GM12878 (cell line): ENCODE results near the gene C1QTNF5. TPM values are rescaled to one million over a fixed set of nuclear protein-coding genes. Genes with fewer than 3 reads are reported as not detected.

ENCODE experiments used
- ASH2L ChIP-seq: fragments of 300-600, 200-600 bp; sonication (generic); IDR thresholded peaks from 2 replicates; pipeline ENCODE4 v1.6.1; 2017; ENCODE audit warnings: low read depth, mild to moderate bottlenecking, borderline replicate concordance
- ATF3 ChIP-seq: IDR thresholded peaks from 2 replicates; pipeline ENCODE4 v1.6.1; 2011; ENCODE audit warnings: low read depth, mild to moderate bottlenecking, low read length, moderate library complexity, borderline replicate concordance; ENCODE audit errors: extremely low read depth
- ATF7 ChIP-seq: fragments of 450-650 bp; IDR thresholded peaks from 2 replicates; pipeline ENCODE4 v1.6.1; 2016; ENCODE audit warnings: low read depth, mild to moderate bottlenecking
- CBFB ChIP-seq: IDR thresholded peaks from 2 replicates; pipeline ENCODE4 v1.6.1; 2016; ENCODE audit warnings: antibody characterized with exemption, low read depth
- DPF2 ChIP-seq: fragments of 450-650 bp; IDR thresholded peaks from 2 replicates; pipeline ENCODE4 v1.6.1; 2017; ENCODE audit warnings: mild to moderate bottlenecking
- EGR1 ChIP-seq, 2 experiments: IDR thresholded peaks; 1 replicate in 1 of 2; 2 replicates in 1 of 2; pipeline ENCODE4 v1.6.1; 2011 to 2012; ENCODE audit warnings: low read depth in 2 of 2, low read length in 2 of 2, borderline replicate concordance in 1 of 2, mild to moderate bottlenecking in 1 of 2, moderate library complexity in 1 of 2
- EP300 ChIP-seq, 2 experiments: fragments of 150-350 bp in 1 of 2; IDR thresholded peaks; 2 replicates each; pipeline ENCODE4 v1.6.1; 2011 to 2012; ENCODE audit warnings: low read depth in 2 of 2, low read length in 2 of 2, borderline replicate concordance in 1 of 2, improper control_type of control experiment in 1 of 2, inconsistent platforms in 1 of 2; ENCODE audit not compliant: control insufficient read depth in 1 of 2
- FOXK2 ChIP-seq: fragments of 450-650 bp; IDR thresholded peaks from 2 replicates; pipeline ENCODE4 v1.6.1; 2017; ENCODE audit warnings: mild to moderate bottlenecking, moderate library complexity
- HDGF ChIP-seq: fragments of 450-650 bp; IDR thresholded peaks from 2 replicates; pipeline ENCODE4 v1.6.1; 2016; ENCODE audit warnings: antibody characterized with exemption
- JUND ChIP-seq: IDR thresholded peaks from 2 replicates; pipeline ENCODE4 v1.6.1; 2012; ENCODE audit warnings: low read depth, mild to moderate bottlenecking, low read length, improper control_type of control experiment, moderate library complexity
- MAX ChIP-seq: IDR thresholded peaks from 2 replicates; pipeline ENCODE4 v1.6.1; 2012; ENCODE audit warnings: low read depth, low read length, improper control_type of control experiment
- NFYB ChIP-seq: IDR thresholded peaks from 2 replicates; pipeline ENCODE4 v1.6.1; 2011; ENCODE audit warnings: low read depth, mild to moderate bottlenecking, low read length, improper control_type of control experiment, moderate library complexity; ENCODE audit not compliant: insufficient read depth
- REST ChIP-seq: IDR thresholded peaks from 2 replicates; pipeline ENCODE4 v1.6.1; 2012; ENCODE audit warnings: mild to moderate bottlenecking, low read depth, low read length
- SUPT20H ChIP-seq: IDR thresholded peaks from 2 replicates; pipeline ENCODE4 v1.6.1; 2011; ENCODE audit warnings: low read depth, mild to moderate bottlenecking, low read length, moderate library complexity, borderline replicate concordance; ENCODE audit not compliant: control insufficient read depth
- SUZ12 ChIP-seq: fragments of 200-600 bp; sonication (generic); IDR thresholded peaks from one replicate; pipeline ENCODE4 v1.6.1; 2018; ENCODE audit warnings: antibody characterized with exemption, mild to moderate bottlenecking; ENCODE audit not compliant: unreplicated experiment
- YY1 ChIP-seq: IDR thresholded peaks from 2 replicates; pipeline ENCODE4 v1.6.1; 2011; ENCODE audit warnings: low read depth, mild to moderate bottlenecking, low read length
- ZBED1 ChIP-seq: IDR thresholded peaks from 2 replicates; pipeline ENCODE4 v1.6.1; 2016; ENCODE audit warnings: borderline replicate concordance
- polyA plus RNA-seq, 11 experiments: library from polyadenylated mRNA; depleted of rRNA in 4 of 11; unstranded in 6 of 11; stranded (reverse) in 5 of 11; fragments of >200 nt; fragmentation: Nextera tagmentation in 4 of 11; fragmentation: Illumina TruSeq in 1 of 11; extraction: Ambion mirVana in 4 of 11; extraction: Trizol in 1 of 11; gene quantifications; 1 replicate in 1 of 11; 2 replicates in 10 of 11; pipeline versions ENCODE4 v1.2.1 to v1.2.3, GENCODE V29; 2011 to 2016; ENCODE audit warnings: inconsistent platforms in 2 of 11, missing spikeins in 2 of 11, low read depth in 1 of 11
- total RNA-seq, 4 experiments: library from RNA; depleted of rRNA in 3 of 4; stranded (reverse); fragments of >200 nt in 3 of 4; fragmentation: Illumina TruSeq in 1 of 4; extraction: Trizol in 1 of 4; gene quantifications; 2 replicates each; pipeline versions ENCODE4 v1.2.1 to v1.2.3, GENCODE V29; 2013 to 2021
- TF ChIP-seq, protein P1 (sequence below): fragments of 450-650 bp; conservative IDR thresholded peaks from 2 replicates; pipeline ENCODE4 v1.6.1; 2017; ENCODE audit warnings: mild to moderate bottlenecking, moderate library complexity
- TF ChIP-seq, protein P2 (sequence below): fragments of 450-650 bp; IDR thresholded peaks from 2 replicates; pipeline ENCODE4 v1.6.1; 2016; ENCODE audit warnings: mild to moderate bottlenecking, moderate library complexity, borderline replicate concordance

The C1QTNF5 gene
- total and polyA plus RNA-seq, 10 of the 15 experiments (the other 5 are each of a cell fraction or from before 2014, with no cell fraction given) = not detected

DNA sequence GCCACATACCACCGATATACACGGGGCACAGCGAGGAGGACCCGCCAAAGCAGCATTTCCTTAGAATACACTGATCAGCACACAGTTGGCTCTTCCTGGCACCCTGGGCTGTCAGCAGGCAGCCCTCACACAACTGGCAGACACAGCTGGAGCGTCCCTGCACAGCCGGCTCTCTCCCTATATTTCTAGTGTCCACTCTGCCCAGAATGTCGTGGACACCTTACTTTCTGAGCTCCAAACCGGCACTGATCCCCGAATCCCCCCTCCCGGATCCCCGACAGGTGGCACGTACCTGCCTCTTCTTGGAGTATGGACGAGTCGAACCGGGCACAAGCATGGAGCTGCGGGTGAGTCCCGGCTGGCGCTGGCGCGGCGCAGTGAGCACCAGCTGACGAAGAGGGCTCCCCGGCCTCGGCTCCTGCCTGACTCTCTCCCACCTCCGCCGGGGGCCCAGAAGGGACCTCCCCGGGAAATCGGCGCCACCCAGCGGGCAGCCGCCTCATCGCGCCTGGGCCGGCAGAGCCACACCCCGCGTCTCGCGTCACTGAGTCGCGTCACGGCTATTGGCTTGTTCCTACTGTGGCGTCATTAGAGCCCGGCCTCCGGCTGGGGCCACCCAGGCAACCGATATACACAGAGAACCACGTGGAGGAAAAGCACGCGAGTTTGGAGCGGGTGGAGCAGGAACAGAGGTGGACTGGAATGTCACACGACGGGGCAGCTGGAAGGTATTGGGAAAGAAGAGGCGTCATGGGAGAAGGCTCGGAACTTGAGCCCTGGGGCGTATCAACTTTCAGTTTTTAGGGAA is 40.7 kb upstream of the C1QTNF5 start, which contains the start of gene USP2 (continued):
- TF ChIP-seq REST (no peak), SUPT20H (no peak), MAX (peak; percentile 98), CBFB (no peak), YY1 (no peak), EP300 (IDR thresholded peaks at IDR 0.05; ENCODE audit: borderline replicate concordance in 1 of 2, control insufficient read depth in 1 of 2, low read depth in 2 of 2, low read length in 2 of 2) (no peak), ATF7 (peak; percentile 66), NFYB (peak; percentile 69; the same call in 1 of the 2 replicates), SUZ12 (no peak), FOXK2 (peak; percentile 60), DPF2 (no peak), ZBED1 (no peak), EGR1 (IDR thresholded peaks at IDR 0.05; ENCODE audit: borderline replicate concordance in 1 of 2, low read depth in 2 of 2, low read length in 2 of 2) (no peak), JUND (no peak), ATF3 (no peak), ASH2L (no peak), HDGF (no peak)
- TF ChIP-seq, protein P1, sequence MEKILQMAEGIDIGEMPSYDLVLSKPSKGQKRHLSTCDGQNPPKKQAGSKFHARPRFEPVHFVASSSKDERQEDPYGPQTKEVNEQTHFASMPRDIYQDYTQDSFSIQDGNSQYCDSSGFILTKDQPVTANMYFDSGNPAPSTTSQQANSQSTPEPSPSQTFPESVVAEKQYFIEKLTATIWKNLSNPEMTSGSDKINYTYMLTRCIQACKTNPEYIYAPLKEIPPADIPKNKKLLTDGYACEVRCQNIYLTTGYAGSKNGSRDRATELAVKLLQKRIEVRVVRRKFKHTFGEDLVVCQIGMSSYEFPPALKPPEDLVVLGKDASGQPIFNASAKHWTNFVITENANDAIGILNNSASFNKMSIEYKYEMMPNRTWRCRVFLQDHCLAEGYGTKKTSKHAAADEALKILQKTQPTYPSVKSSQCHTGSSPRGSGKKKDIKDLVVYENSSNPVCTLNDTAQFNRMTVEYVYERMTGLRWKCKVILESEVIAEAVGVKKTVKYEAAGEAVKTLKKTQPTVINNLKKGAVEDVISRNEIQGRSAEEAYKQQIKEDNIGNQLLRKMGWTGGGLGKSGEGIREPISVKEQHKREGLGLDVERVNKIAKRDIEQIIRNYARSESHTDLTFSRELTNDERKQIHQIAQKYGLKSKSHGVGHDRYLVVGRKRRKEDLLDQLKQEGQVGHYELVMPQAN = peak; percentile 96
- TF ChIP-seq, protein P2, sequence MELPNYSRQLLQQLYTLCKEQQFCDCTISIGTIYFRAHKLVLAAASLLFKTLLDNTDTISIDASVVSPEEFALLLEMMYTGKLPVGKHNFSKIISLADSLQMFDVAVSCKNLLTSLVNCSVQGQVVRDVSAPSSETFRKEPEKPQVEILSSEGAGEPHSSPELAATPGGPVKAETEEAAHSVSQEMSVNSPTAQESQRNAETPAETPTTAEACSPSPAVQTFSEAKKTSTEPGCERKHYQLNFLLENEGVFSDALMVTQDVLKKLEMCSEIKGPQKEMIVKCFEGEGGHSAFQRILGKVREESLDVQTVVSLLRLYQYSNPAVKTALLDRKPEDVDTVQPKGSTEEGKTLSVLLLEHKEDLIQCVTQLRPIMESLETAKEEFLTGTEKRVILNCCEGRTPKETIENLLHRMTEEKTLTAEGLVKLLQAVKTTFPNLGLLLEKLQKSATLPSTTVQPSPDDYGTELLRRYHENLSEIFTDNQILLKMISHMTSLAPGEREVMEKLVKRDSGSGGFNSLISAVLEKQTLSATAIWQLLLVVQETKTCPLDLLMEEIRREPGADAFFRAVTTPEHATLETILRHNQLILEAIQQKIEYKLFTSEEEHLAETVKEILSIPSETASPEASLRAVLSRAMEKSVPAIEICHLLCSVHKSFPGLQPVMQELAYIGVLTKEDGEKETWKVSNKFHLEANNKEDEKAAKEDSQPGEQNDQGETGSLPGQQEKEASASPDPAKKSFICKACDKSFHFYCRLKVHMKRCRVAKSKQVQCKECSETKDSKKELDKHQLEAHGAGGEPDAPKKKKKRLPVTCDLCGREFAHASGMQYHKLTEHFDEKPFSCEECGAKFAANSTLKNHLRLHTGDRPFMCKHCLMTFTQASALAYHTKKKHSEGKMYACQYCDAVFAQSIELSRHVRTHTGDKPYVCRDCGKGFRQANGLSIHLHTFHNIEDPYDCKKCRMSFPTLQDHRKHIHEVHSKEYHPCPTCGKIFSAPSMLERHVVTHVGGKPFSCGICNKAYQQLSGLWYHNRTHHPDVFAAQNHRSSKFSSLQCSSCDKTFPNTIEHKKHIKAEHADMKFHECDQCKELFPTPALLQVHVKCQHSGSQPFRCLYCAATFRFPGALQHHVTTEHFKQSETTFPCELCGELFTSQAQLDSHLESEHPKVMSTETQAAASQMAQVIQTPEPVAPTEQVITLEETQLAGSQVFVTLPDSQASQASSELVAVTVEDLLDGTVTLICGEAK = no peak
